GM23338 (cell line): ENCODE data around the gene ALDH16A1.

Experiments
- EZH2 ChIP-seq: fragments of 200-600 bp; sonication (generic); IDR thresholded peaks from one replicate; pipeline ENCODE4 v1.8.0; 2017; ENCODE audit warnings: antibody characterized with exemption, mild to moderate bottlenecking, low read depth; ENCODE audit not compliant: unreplicated experiment
- EZH2phosphoT487 ChIP-seq: fragments of 200-600 bp; sonication (generic); IDR thresholded peaks from one replicate; pipeline ENCODE4 v1.8.1; 2018; ENCODE audit warnings: antibody characterized with exemption; ENCODE audit not compliant: unreplicated experiment
- POLR2AphosphoS5 ChIP-seq: IDR thresholded peaks from 2 replicates; pipeline ENCODE4 v1.6.1; 2016; ENCODE audit warnings: antibody characterized with exemption, low read depth
- ZNF114 ChIP-seq: fragments of 250-450 bp; sonication (Bioruptor Pico); IDR thresholded peaks from 2 replicates; pipeline ENCODE4 v1.5.0; 2020; ENCODE audit warnings: mild to moderate bottlenecking, moderate library complexity
- TF ChIP-seq, protein P1 (sequence below), 2 experiments: fragments of 200-600 bp in 1 of 2; sonication (generic) in 1 of 2; conservative IDR thresholded peaks; 2 replicates each; pipeline versions ENCODE4 v1.5.1 to v1.6.1; 2016 to 2017; ENCODE audit warnings: antibody characterized with exemption in 2 of 2, low read depth in 2 of 2, mild to moderate bottlenecking in 2 of 2, moderate library complexity in 1 of 2

DNA sequence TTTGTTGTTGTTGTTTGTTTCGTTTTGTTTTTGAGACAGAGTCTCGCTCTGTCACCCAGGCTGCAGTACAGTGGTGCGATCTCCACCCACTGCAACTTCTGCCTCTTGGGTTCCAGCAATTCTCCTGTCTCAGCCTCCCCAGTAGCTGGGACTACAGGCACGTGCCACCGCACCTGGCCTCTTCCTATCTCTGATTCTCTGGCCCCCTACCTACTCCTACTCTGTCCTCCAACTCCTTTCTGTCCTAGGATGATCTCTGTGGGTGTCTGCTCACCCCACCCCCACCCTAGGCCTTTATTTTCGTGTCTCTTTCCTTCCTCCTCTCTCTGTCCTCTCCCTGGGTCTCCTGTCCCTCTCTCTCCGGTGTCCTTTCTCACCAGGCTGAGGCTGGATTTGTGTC lies 2.6 kb upstream of the ALDH16A1 start:
- TF ChIP-seq, protein P1, sequence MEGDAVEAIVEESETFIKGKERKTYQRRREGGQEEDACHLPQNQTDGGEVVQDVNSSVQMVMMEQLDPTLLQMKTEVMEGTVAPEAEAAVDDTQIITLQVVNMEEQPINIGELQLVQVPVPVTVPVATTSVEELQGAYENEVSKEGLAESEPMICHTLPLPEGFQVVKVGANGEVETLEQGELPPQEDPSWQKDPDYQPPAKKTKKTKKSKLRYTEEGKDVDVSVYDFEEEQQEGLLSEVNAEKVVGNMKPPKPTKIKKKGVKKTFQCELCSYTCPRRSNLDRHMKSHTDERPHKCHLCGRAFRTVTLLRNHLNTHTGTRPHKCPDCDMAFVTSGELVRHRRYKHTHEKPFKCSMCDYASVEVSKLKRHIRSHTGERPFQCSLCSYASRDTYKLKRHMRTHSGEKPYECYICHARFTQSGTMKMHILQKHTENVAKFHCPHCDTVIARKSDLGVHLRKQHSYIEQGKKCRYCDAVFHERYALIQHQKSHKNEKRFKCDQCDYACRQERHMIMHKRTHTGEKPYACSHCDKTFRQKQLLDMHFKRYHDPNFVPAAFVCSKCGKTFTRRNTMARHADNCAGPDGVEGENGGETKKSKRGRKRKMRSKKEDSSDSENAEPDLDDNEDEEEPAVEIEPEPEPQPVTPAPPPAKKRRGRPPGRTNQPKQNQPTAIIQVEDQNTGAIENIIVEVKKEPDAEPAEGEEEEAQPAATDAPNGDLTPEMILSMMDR (conservative IDR thresholded peaks at IDR 0.05; ENCODE audit: low read depth in 2 of 2): no peak
- no peak for TF ChIP-seq ZNF114
- no peak for TF ChIP-seq POLR2AphosphoS5
- no peak for TF ChIP-seq EZH2phosphoT487
- TF ChIP-seq EZH2: no peak
